ENCODE measurements around the gene APOL5. TPM values are rescaled to one million over a fixed set of nuclear protein-coding genes. Genes with fewer than 3 reads are reported as not detected.

APOL5 gene
- total RNA-seq, 4 donors from 2014 or later: 0.29 TPM; not detected in 3

GRCh38 chr22:35681454-35682052, 36.1 kb upstream of the APOL5 start:
- no peak overlapping the region for H3K4me3 ChIP-seq
- intact Hi-C loops (cut with DNase I): no loop called here
- H3K27ac ChIP-seq (replicated peaks in 1 of 4): no peak overlapping the region
- H3K4me1 ChIP-seq: no peaks in the 10 kb centered on the region
- no peak for DNase-seq (ENCODE audit: extremely low spot score)
- WGBS: 93% methylated on average over 4 of the region's 4 CpGs
- TF ChIP-seq POLR2AphosphoS5 (IDR thresholded peaks at IDR 0.05): no peak
- TF ChIP-seq CTCF (IDR thresholded peaks at IDR 0.05): no peak
- no peak for TF ChIP-seq EP300 (IDR thresholded peaks at IDR 0.05)
- no peak for TF ChIP-seq POLR2A (IDR thresholded peaks at IDR 0.05; ENCODE audit: low read depth)
- H3K27me3 ChIP-seq: no peaks in the 10 kb centered on the region
- H3K9me3 ChIP-seq: no peaks in the 10 kb centered on the region
- H3K36me3 ChIP-seq: no peaks in the 10 kb centered on the region

- intact Hi-C loops (cut with DNase I): no loop called here
- Histone ChIP-seq H3K27me3 (no peaks in the 10 kb centered on the region), H3K27ac (replicated peaks in 1 of 4) (no peak overlapping the region), H3K4me3 (no peak overlapping the region), H3K9me3 (no peaks in the 10 kb centered on the region), H3K36me3 (no peaks in the 10 kb centered on the region), H3K4me1 (no peaks in the 10 kb centered on the region)
- WGBS: 92% methylated on average over 1 of the region's 1 CpG
- no peak for TF ChIP-seq POLR2AphosphoS5 (IDR thresholded peaks at IDR 0.05)
- TF ChIP-seq CTCF (IDR thresholded peaks at IDR 0.05): no peak
- no peak for TF ChIP-seq POLR2A (IDR thresholded peaks at IDR 0.05; ENCODE audit: low read depth)
- no peak for TF ChIP-seq EP300 (IDR thresholded peaks at IDR 0.05)
- no peak for DNase-seq (ENCODE audit: extremely low spot score)
Observed at GRCh38 chr22:35683560-35683959, 34.1 kb upstream of the APOL5 start.

- Histone ChIP-seq H3K9me3 (no peaks in the 10 kb centered on the region), H3K4me3 (no peak overlapping the region), H3K27ac (replicated peaks in 1 of 4) (no peak overlapping the region), H3K4me1 (no peaks in the 10 kb centered on the region), H3K36me3 (no peaks in the 10 kb centered on the region), H3K27me3 (no peaks in the 10 kb centered on the region)
- intact Hi-C loops (cut with DNase I): no loop called here
- DNase-seq (ENCODE audit: extremely low spot score): no peak
- TF ChIP-seq CTCF (IDR thresholded peaks at IDR 0.05) (peak in 1 of 3 experiments; percentile 5), POLR2A (IDR thresholded peaks at IDR 0.05; ENCODE audit: low read depth) (no peak)
- 39% methylated on average over 3 of the region's 3 CpGs for WGBS
Observed at GRCh38 chr22:35684270-35684700, 33.4 kb upstream of the APOL5 start.

- no peaks in the 10 kb centered on the region for H3K27me3 ChIP-seq
- TF ChIP-seq EP300 (IDR thresholded peaks at IDR 0.05): no peak
- no peak for TF ChIP-seq POLR2A (IDR thresholded peaks at IDR 0.05; ENCODE audit: low read depth)
- TF ChIP-seq POLR2AphosphoS5 (IDR thresholded peaks at IDR 0.05): no peak
- intact Hi-C loops (cut with DNase I): no loop called here
- H3K9me3 ChIP-seq: no peaks in the 10 kb centered on the region
- no peak overlapping the region for H3K4me3 ChIP-seq
- no peak overlapping the region for H3K27ac ChIP-seq (replicated peaks in 1 of 4)
- no peaks in the 10 kb centered on the region for H3K4me1 ChIP-seq
- H3K36me3 ChIP-seq: no peaks in the 10 kb centered on the region
- DNase-seq (ENCODE audit: extremely low spot score): no peak
Observed at GRCh38 chr22:35684732-35685131, 32.9 kb upstream of the APOL5 start.

- WGBS: 86% methylated on average over 11 of the region's 11 CpGs
- Histone ChIP-seq H3K36me3 (no peaks in the 10 kb centered on the region), H3K27me3 (no peaks in the 10 kb centered on the region), H3K9me3 (no peaks in the 10 kb centered on the region), H3K27ac (replicated peaks in 1 of 4) (no peak overlapping the region), H3K4me1 (no peaks in the 10 kb centered on the region), H3K4me3 (no peak overlapping the region)
- intact Hi-C loops (cut with DNase I): no loop called here
- DNase-seq (ENCODE audit: extremely low spot score): no peak
- TF ChIP-seq EP300 (IDR thresholded peaks at IDR 0.05): no peak
- no peak for TF ChIP-seq POLR2AphosphoS5 (IDR thresholded peaks at IDR 0.05)
- TF ChIP-seq CTCF (IDR thresholded peaks at IDR 0.05): no peak
- TF ChIP-seq POLR2A (IDR thresholded peaks at IDR 0.05; ENCODE audit: low read depth): no peak
Observed at GRCh38 chr22:35685731-35686130, 31.9 kb upstream of the APOL5 start.

Measured in esophagus muscularis mucosa (tissue), 4 donors.